ENCODE results near the gene TGM3.

GRCh38 chr20:2329286-2329685, 33.5 kb downstream of the TGM3 start:
- TF ChIP-seq CTCF (conservative IDR thresholded peaks at IDR 0.05; ENCODE audit: low read depth, low read length) (no peak), RAD21 (IDR thresholded peaks at IDR 0.05; ENCODE audit: low read length) (no peak), POLR2A (IDR thresholded peaks at IDR 0.05; ENCODE audit: low read depth, low read length) (no peak), RCOR1 (IDR thresholded peaks at IDR 0.05; ENCODE audit: insufficient replicate concordance, low read length) (no peak), RFX5 (IDR thresholded peaks at IDR 0.05; ENCODE audit: low read depth, low read length) (no peak), BHLHE40 (IDR thresholded peaks at IDR 0.05; ENCODE audit: low read depth, low read length) (no peak), CHD1 (IDR thresholded peaks at IDR 0.05; ENCODE audit: low read depth, low read length) (no peak), USF2 (IDR thresholded peaks at IDR 0.05; ENCODE audit: low read depth, low read length) (no peak), CEBPB (IDR thresholded peaks at IDR 0.05; ENCODE audit: low read depth, low read length) (no peak), MAZ (IDR thresholded peaks at IDR 0.05; ENCODE audit: borderline replicate concordance, low read depth, low read length) (no peak)
